Osteoblast (primary cell): ENCODE data around the gene FOS. TPM values are rescaled to one million over a fixed set of nuclear protein-coding genes. Genes with fewer than 3 reads are reported as not detected.
A peak's percentile ranks its signal among the peaks of the same experiment; 100 is the strongest.

Source experiments
- DNase-seq: peaks from one replicate; pipeline ENCODE4 v3.0.0; 2011; ENCODE audit warnings: low spot score, mixed read lengths; ENCODE audit not compliant: insufficient read length; ENCODE audit errors: missing footprints
- H2AFZ ChIP-seq: 2 replicates; pipeline ENCODE4 v1.6.0; 2011; ENCODE audit warnings: mild to moderate bottlenecking, low read length
- H3K27ac ChIP-seq: 2 replicates; pipeline ENCODE4 v1.5.1; 2011; ENCODE audit warnings: mild to moderate bottlenecking, low read depth, low read length, moderate library complexity
- H3K27me3 ChIP-seq: 2 replicates; pipeline ENCODE4 v1.6.0; 2012; ENCODE audit warnings: mild to moderate bottlenecking, control low read depth, inconsistent platforms, low read length, moderate library complexity; ENCODE audit not compliant: insufficient read depth
- H3K36me3 ChIP-seq: 2 replicates; pipeline ENCODE4 v1.5.1; 2011; ENCODE audit warnings: mild to moderate bottlenecking, low read length, control low read depth, moderate library complexity; ENCODE audit not compliant: insufficient read depth
- H3K4me1 ChIP-seq: 2 replicates; pipeline ENCODE4 v1.5.1; 2011; ENCODE audit warnings: mild to moderate bottlenecking, low read length, control low read depth, moderate library complexity; ENCODE audit not compliant: insufficient read depth
- H3K4me2 ChIP-seq: 2 replicates; pipeline ENCODE4 v1.6.0; 2011; ENCODE audit warnings: mild to moderate bottlenecking, low read length; ENCODE audit not compliant: insufficient read depth
- H3K4me3 ChIP-seq: fragments of 200-600 bp; sonication (generic); 3 replicates; pipeline ENCODE4 v1.5.1; 2012; ENCODE audit warnings: mild to moderate bottlenecking, low read length, inconsistent platforms; ENCODE audit not compliant: insufficient read depth
- H3K79me2 ChIP-seq: 2 replicates; pipeline ENCODE4 v1.6.0; 2012; ENCODE audit warnings: mild to moderate bottlenecking, low read length, control low read depth, inconsistent platforms; ENCODE audit not compliant: insufficient read depth
- H3K9me3 ChIP-seq: 2 replicates; pipeline ENCODE4 v1.5.1; 2011; ENCODE audit warnings: low read depth, low read length, control low read depth
- H4K20me1 ChIP-seq: 2 replicates; pipeline ENCODE4 v1.6.0; 2012; ENCODE audit warnings: mild to moderate bottlenecking, low read length, control low read depth; ENCODE audit not compliant: insufficient read depth
- CTCF ChIP-seq: IDR thresholded peaks from 2 replicates; pipeline ENCODE4 v1.5.1; 2011; ENCODE audit warnings: mild to moderate bottlenecking, low read depth, low read length, moderate library complexity; ENCODE audit errors: extremely low read depth
- total RNA-seq: library from RNA; depleted of rRNA; stranded (reverse); fragments of >200 nt; gene quantifications from 2 replicates; pipeline ENCODE4 v1.2.3, GENCODE V29; 2012

The FOS gene
- total RNA-seq, 1 donor, result 42.3 TPM

GRCh38 chr14:75261820-75262219 is 16.8 kb upstream of the FOS start:
- no peak overlapping the region for H3K27ac ChIP-seq
- no peak overlapping the region for H3K4me3 ChIP-seq
- no peak overlapping the region for H3K4me2 ChIP-seq
- H3K4me1 ChIP-seq, result peaks cover 23% of the 10 kb centered on the region
- H2AFZ ChIP-seq, result no peak overlapping the region
- H3K27me3 ChIP-seq, result no peaks in the 10 kb centered on the region
- TF ChIP-seq CTCF, result no peak
- H3K79me2 ChIP-seq, result no peaks in the 10 kb centered on the region
- no peaks in the 10 kb centered on the region for H4K20me1 ChIP-seq
- DNase-seq, result no peak
- no peaks in the 10 kb centered on the region for H3K9me3 ChIP-seq
- no peaks in the 10 kb centered on the region for H3K36me3 ChIP-seq

GRCh38 chr14:75262641-75263040 is 16.0 kb upstream of the FOS start:
- Histone ChIP-seq H3K79me2 (no peaks in the 10 kb centered on the region), H3K36me3 (no peaks in the 10 kb centered on the region), H3K27ac (no peak overlapping the region), H3K4me1 (peaks cover 25% of the 10 kb centered on the region), H4K20me1 (no peaks in the 10 kb centered on the region), H3K27me3 (no peaks in the 10 kb centered on the region), H3K9me3 (no peaks in the 10 kb centered on the region), H3K4me3 (no peak overlapping the region), H2AFZ (no peak overlapping the region), H3K4me2 (no peak overlapping the region)
- peak; percentile 31 for DNase-seq
- TF ChIP-seq CTCF, result no peak

GRCh38 chr14:75264036-75264435 is 14.6 kb upstream of the FOS start:
- DNase-seq, result no peak
- Histone ChIP-seq H3K9me3 (no peaks in the 10 kb centered on the region), H2AFZ (no peak overlapping the region), H3K36me3 (no peaks in the 10 kb centered on the region), H3K27me3 (no peaks in the 10 kb centered on the region), H3K79me2 (no peaks in the 10 kb centered on the region), H3K4me3 (no peak overlapping the region), H3K4me2 (no peak overlapping the region), H3K4me1 (peaks cover 20% of the 10 kb centered on the region), H3K27ac (no peak overlapping the region), H4K20me1 (no peaks in the 10 kb centered on the region)
- no peak for TF ChIP-seq CTCF

- no peak for DNase-seq
- no peaks in the 10 kb centered on the region for H3K79me2 ChIP-seq
- H2AFZ ChIP-seq, result peak overlapping the region; percentile 40
- H3K4me3 ChIP-seq, result no peak overlapping the region
- no peaks in the 10 kb centered on the region for H3K27me3 ChIP-seq
- peak overlapping the region; percentile 60 for H3K4me2 ChIP-seq
- no peaks in the 10 kb centered on the region for H4K20me1 ChIP-seq
- H3K27ac ChIP-seq, result peak overlapping the region; percentile 82
- no peak for TF ChIP-seq CTCF
- peaks cover 12% of the 10 kb centered on the region for H3K4me1 ChIP-seq
- no peaks in the 10 kb centered on the region for H3K9me3 ChIP-seq
- H3K36me3 ChIP-seq, result no peaks in the 10 kb centered on the region
Observed at GRCh38 chr14:75267141-75267721, 11.4 kb upstream of the FOS start.
